ENCODE results near the gene CKLF.
"Not testable (repeated sequence)": the region's sequence is repeated elsewhere in the genome, so short reads cannot be mapped to it uniquely, and the experiment has no call there.

CKLF gene

GRCh38 chr16:66552286-66553177 lies at the start of gene CKLF:
Gene CKLF (plus strand): TSS chr16:66552576. CDS start chr16:66552716, 140 bp downstream.
- Mint-ChIP-seq H3K36me3 (peaks cover 10% of the 10 kb centered on the region), H3K27me3 (no peaks in the 10 kb centered on the region), H3K4me3 (peak within 1 kb of the TSS; percentile 93), H3K9me3 (no peaks in the 10 kb centered on the region), H3K4me1 (peaks cover 85% of the 10 kb centered on the region), H3K27ac (peak within 1 kb of the TSS; percentile 96)

DNA sequence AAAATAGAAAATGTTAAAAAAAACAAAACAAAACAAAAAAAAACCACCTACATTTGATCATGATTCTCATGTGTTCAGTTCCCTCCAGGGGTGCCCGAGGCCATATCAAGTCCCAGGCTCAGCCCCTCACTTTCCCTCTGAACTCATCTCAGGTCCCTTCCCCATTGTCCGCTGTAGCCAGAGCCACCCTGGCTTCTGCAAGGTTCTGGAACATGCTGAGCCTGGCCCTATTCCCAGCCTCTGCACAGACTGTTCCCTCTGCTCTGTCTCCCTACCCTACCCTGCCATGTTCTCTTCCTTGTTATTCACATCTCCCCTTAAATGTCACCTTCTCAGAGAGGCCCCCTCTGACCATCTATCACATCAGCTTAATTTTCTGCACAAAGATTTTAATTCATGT lies 49.3 kb upstream of the CKLF start:
- Mint-ChIP-seq H3K4me1 (no peaks in the 10 kb centered on the region), H3K27me3 (no peaks in the 10 kb centered on the region), H3K36me3 (no peaks in the 10 kb centered on the region), H3K4me3 (no peak overlapping the region), H3K27ac (no peak overlapping the region), H3K9me3 (no peaks in the 10 kb centered on the region)

DNA sequence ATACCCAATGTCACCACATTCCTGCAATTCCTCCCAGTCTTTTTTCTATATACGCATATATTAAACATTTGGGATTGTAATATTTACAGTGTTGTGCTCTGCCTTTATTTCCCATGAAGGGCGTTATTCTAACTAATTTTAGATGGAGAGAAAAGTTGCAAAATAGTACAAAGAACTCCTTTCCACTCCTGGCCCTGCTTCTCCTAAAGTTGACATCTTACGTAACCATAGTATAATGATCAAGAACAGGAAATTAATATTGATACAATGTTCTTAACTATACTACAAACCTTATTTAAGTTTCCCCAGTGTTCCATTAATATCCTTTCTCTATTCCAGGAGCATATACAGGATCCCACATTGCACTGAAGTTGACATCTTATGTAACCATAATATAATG lies 48.8 kb upstream of the CKLF start:
- Mint-ChIP-seq H3K9me3 (no peaks in the 10 kb centered on the region), H3K27me3 (no peaks in the 10 kb centered on the region), H3K27ac (no peak overlapping the region), H3K4me3 (no peak overlapping the region), H3K36me3 (no peaks in the 10 kb centered on the region), H3K4me1 (no peaks in the 10 kb centered on the region)

DNA sequence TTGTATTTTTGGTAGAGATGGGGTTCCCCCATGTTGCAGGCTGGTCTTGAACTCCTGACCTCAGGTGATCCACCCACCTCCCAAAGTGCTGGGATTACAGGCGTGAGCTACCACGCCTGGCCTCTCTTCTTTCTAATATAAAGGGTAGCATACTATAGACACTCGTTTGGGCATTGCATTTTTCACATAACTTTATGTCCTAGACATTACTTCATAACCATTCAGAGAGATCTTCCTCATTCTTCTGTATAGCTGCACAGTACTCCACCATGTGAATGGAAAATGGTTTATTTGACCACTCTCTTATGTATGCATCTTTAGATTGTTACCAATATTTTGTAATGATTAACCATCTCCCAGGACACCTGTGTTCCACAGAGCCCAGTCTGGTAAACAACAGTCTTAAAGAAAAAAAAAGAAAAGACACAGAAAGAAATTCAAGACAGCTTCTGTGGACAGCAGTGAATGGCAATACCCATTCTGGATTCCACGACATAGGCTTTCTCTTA lies 44.6 kb upstream of the CKLF start:
- no peak overlapping the region for H3K4me3 Mint-ChIP-seq
- H3K9me3 Mint-ChIP-seq, result no peaks in the 10 kb centered on the region
- H3K36me3 Mint-ChIP-seq, result no peaks in the 10 kb centered on the region
- H3K4me1 Mint-ChIP-seq, result peaks cover 7% of the 10 kb centered on the region
- no peak overlapping the region for H3K27ac Mint-ChIP-seq
- H3K27me3 Mint-ChIP-seq, result no peaks in the 10 kb centered on the region

GRCh38 chr16:66508248-66508913 lies 44.0 kb upstream of the CKLF start:
- H3K27ac Mint-ChIP-seq, result no peak overlapping the region
- H3K36me3 Mint-ChIP-seq, result no peaks in the 10 kb centered on the region
- H3K27me3 Mint-ChIP-seq, result no peaks in the 10 kb centered on the region
- no peaks in the 10 kb centered on the region for H3K9me3 Mint-ChIP-seq
- H3K4me1 Mint-ChIP-seq, result peaks cover 7% of the 10 kb centered on the region
- H3K4me3 Mint-ChIP-seq, result no peak overlapping the region

- no peak overlapping the region for H3K4me3 Mint-ChIP-seq
- no peak overlapping the region for H3K27ac Mint-ChIP-seq
- no peaks in the 10 kb centered on the region for H3K27me3 Mint-ChIP-seq
- no peaks in the 10 kb centered on the region for H3K36me3 Mint-ChIP-seq
- H3K9me3 Mint-ChIP-seq, result no peaks in the 10 kb centered on the region
- H3K4me1 Mint-ChIP-seq, result peaks cover 7% of the 10 kb centered on the region
Observed at GRCh38 chr16:66508914-66509496, 43.4 kb upstream of the CKLF start.

DNA sequence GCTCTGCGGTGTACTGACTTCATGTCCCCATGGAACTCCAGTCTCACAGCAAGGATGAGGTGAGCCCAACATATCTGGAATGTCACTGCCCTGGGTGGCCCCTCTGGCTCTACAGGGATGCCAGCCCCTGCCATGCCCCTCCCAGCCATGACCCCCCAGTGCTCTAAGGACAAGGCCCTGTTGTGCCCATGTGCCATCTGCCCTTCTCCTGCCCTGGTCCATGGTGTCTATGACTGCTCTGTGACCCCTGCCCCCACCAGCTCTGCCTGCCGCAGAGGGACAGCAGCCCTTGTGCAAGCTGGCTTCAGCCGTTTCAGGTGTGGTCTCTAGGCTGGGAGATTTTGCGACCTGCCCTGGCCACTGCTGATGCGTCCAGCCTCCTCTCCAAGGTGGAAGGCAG lies 42.8 kb upstream of the CKLF start:
- Mint-ChIP-seq H3K27me3 (no peaks in the 10 kb centered on the region), H3K27ac (no peak overlapping the region), H3K4me1 (peaks cover 7% of the 10 kb centered on the region), H3K36me3 (no peaks in the 10 kb centered on the region), H3K9me3 (no peaks in the 10 kb centered on the region), H3K4me3 (no peak overlapping the region)

- H3K36me3 Mint-ChIP-seq, result no peaks in the 10 kb centered on the region
- H3K27ac Mint-ChIP-seq, result no peak overlapping the region
- H3K4me3 Mint-ChIP-seq, result no peak overlapping the region
- no peaks in the 10 kb centered on the region for H3K27me3 Mint-ChIP-seq
- no peaks in the 10 kb centered on the region for H3K9me3 Mint-ChIP-seq
- H3K4me1 Mint-ChIP-seq, result peaks cover 15% of the 10 kb centered on the region
Observed at GRCh38 chr16:66510298-66510697, 42.1 kb upstream of the CKLF start.

DNA sequence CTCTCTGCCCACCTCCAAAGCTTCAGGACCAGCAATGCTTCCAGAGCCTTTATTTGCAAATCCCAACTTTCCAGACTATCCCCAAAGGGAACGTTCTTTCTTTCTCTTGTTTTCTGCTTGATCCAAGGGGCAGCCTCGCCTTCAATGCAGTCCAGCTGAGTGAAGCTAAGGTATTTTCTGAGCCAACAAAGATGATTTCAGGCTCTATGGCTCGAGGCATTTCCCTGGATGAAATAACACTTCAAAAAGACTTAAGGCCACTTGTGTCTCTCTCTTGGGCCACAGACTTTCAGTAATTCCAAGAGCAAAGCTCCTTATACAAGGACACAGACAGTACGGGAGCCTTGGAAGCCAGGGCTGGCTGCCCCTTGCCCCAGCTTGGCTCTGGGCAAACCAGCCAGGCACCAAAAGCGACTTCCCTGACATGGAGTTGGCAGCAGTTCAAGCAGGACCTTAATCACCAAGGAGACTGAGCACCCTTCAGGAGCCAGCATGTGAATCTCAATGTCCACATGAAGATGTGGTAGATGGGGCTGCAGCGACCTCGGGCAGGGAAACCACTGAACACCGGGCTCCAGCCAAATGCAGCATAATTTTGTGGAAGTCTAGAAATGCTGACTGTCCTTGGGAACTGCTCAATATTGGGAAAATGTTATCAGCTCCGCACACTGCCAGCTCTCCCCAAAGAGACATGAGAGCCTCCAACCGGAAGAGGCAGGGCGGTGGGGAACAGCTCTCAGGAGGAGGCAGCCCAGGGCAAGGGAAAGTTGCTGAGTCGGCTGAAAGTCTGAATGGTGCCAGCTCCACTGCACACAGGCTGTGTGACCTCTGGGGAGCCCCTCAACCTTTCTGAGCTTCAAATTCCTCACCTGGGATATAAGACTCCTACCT lies 41.4 kb upstream of the CKLF start:
- H3K4me3 Mint-ChIP-seq, result no peak overlapping the region
- peaks cover 21% of the 10 kb centered on the region for H3K4me1 Mint-ChIP-seq
- no peaks in the 10 kb centered on the region for H3K9me3 Mint-ChIP-seq
- no peak overlapping the region for H3K27ac Mint-ChIP-seq
- H3K36me3 Mint-ChIP-seq, result no peaks in the 10 kb centered on the region
- H3K27me3 Mint-ChIP-seq, result no peaks in the 10 kb centered on the region

DNA sequence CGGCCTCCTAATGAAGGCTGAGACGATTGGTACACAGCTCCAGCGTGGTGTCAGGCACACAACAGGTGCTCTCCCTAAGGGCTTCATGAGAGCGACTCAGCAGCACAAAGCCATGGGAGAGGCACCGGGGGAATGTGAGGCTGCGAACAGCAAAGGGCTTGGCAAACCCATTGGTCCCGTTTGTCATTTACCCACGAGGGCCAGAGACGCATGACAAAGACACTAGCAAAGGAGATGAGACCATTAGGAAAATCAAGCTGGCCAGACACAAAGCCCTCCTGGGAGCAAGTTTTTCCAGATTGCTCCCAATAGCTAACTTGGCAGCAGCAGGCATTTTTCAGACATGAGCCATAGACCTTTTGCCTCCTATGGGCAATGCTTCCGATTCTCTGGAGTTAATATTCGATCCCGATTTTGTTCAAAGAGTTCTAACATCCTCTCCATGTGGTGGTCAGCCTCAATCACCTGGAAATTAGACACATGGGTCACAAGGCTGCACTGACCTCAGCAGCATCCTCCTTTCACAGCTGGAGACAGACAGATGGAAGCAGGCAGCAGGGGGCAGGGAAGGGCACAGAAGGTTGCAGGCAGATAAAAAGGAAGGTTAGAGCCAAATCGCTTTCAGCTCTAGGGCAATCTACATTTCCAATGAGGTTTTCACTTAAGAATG lies 40.6 kb upstream of the CKLF start:
- Mint-ChIP-seq H3K27ac (no peak overlapping the region), H3K9me3 (no peaks in the 10 kb centered on the region), H3K27me3 (no peaks in the 10 kb centered on the region), H3K4me3 (no peak overlapping the region), H3K36me3 (no peaks in the 10 kb centered on the region), H3K4me1 (peaks cover 29% of the 10 kb centered on the region)

GRCh38 chr16:66512272-66513110 lies 39.9 kb upstream of the CKLF start:
- Mint-ChIP-seq H3K4me1 (peaks cover 37% of the 10 kb centered on the region), H3K9me3 (no peaks in the 10 kb centered on the region), H3K4me3 (no peak overlapping the region), H3K36me3 (no peaks in the 10 kb centered on the region), H3K27me3 (no peaks in the 10 kb centered on the region), H3K27ac (no peak overlapping the region)

DNA sequence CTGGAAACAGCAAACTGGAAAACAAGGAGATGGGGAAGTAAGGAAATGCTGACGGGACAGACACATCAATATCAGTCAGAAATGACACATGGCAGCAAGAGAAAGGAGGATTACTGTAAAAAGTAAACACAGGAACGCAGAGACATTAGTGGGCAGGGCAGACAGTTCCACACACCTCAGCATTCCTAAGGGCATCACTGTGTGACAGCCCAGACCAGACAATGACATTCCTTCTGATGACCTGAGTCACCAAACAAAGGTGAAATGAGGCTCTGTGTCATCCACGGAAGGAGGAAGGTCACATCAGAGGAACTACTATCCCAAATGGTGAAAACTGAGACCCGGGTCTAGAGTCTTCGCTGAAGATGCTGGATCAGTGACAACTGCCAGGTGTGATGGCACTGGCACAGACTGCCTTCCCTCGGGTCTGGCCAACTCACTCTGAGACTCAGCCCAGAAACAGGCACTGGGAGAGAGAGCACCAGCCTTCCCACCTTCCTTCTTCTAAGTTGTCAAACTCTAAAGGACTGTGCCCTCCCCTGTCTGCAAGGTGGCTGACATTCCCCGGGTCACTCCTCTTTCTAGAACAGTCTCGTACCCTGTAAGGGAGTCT lies 39.2 kb upstream of the CKLF start:
- Mint-ChIP-seq H3K4me1 (peaks cover 42% of the 10 kb centered on the region), H3K9me3 (no peaks in the 10 kb centered on the region), H3K27me3 (no peaks in the 10 kb centered on the region), H3K4me3 (no peak overlapping the region), H3K36me3 (no peaks in the 10 kb centered on the region), H3K27ac (no peak overlapping the region)

DNA sequence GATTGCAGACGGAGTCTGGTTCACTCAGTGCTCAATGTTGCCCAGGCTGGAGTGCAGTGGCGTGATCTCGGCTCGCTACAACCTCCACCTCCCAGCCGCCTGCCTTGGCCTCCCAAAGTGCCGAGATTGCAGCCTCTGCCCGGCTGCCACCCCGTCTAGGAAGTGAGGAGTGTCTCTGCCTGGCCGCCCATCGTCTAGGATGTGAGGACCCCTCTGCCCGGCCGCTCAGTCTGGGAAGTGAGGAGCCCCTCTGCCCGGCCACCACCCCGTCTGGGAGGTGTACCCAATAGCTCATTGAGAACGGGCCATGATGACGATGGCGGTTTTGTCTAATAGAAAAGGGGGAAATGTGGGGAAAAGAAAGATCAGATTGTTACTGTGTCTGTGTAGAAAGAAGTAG lies 38.0 kb upstream of the CKLF start:
- H3K9me3 Mint-ChIP-seq, H3K27ac Mint-ChIP-seq, H3K4me3 Mint-ChIP-seq, H3K27me3 Mint-ChIP-seq, H3K36me3 Mint-ChIP-seq: not testable (repeated sequence)
- H3K4me1 Mint-ChIP-seq, result peaks cover 49% of the 10 kb centered on the region

All from activated naive CD4-positive, alpha-beta T cell treated with anti-CD3 and anti-CD28 coated beads, Interleukin-2, amount 50 U/mL, for 24 hours (primary cell).